Caco-2 (cell line): ENCODE measurements around the gene ATE1. TPM values are rescaled to one million over a fixed set of nuclear protein-coding genes. Genes with fewer than 3 reads are reported as not detected.

Source experiments
- BruUV-seq: library from RNA; stranded (reverse); fragments of 400-500 nt; replicated peaks from 2 replicates; lab custom pipeline; 2021; lab: Mats Ljungman, UMichigan
- CTCF ChIA-PET: fragments of 300-600 bp; sonication (Branson Sonifier 250); formaldehyde crosslinking; loops from one replicate; lab custom pipeline; 2022; ENCODE audit warnings: antibody characterized with exemption; lab: Charles Lee
- POLR2A ChIA-PET: fragments of 300-600 bp; sonication (Branson Sonifier 250); formaldehyde crosslinking; loops from one replicate; lab custom pipeline; 2022; ENCODE audit warnings: antibody characterized with exemption; lab: Charles Lee
- DNase-seq, 2 experiments: peaks; one replicate each; pipeline versions ENCODE4 v3.0.0 to v3.0.0-alpha.2; 2020 to 2022
- H3K27me3 ChIP-seq: replicated peaks from 2 replicates; pipeline ENCODE4 v1.6.0; 2011; ENCODE audit warnings: low read length; ENCODE audit not compliant: control insufficient read depth, insufficient read depth
- H3K36me3 ChIP-seq: 2 replicates; pipeline ENCODE4 v1.5.1; 2011; ENCODE audit warnings: low read length; ENCODE audit not compliant: control insufficient read depth, insufficient read depth
- H3K4me1 ChIP-seq: fragments of 250-450 bp; sonication (Bioruptor Pico); 2 replicates; pipeline ENCODE4 v1.5.1; 2020; ENCODE audit warnings: mild to moderate bottlenecking
- H3K4me3 ChIP-seq: 2 replicates; pipeline ENCODE4 v1.5.1; 2011; ENCODE audit warnings: low read depth, mild to moderate bottlenecking, control low read depth, low read length
- H3K9me3 ChIP-seq: fragments of 250-450 bp; sonication (Bioruptor Pico); 2 replicates; pipeline ENCODE4 v1.5.1; 2020; ENCODE audit warnings: mild to moderate bottlenecking, moderate library complexity
- H3K27ac Mint-ChIP-seq: one replicate; pipeline ENCODE4 v1.8.0; 2022; ENCODE audit warnings: mixed read lengths; ENCODE audit not compliant: unreplicated experiment
- H3K27me3 Mint-ChIP-seq: one replicate; pipeline ENCODE4 v1.8.0; 2022; ENCODE audit warnings: mixed read lengths; ENCODE audit not compliant: insufficient read depth, unreplicated experiment
- H3K36me3 Mint-ChIP-seq: one replicate; pipeline ENCODE4 v1.8.0; 2022; ENCODE audit warnings: mild to moderate bottlenecking, mixed read lengths; ENCODE audit not compliant: insufficient read depth, unreplicated experiment
- H3K4me1 Mint-ChIP-seq: one replicate; pipeline ENCODE4 v1.8.0; 2022; ENCODE audit warnings: low read depth, mixed read lengths; ENCODE audit not compliant: unreplicated experiment
- H3K4me3 Mint-ChIP-seq: one replicate; pipeline ENCODE4 v1.8.0; 2022; ENCODE audit warnings: mild to moderate bottlenecking, moderate library complexity, mixed read lengths; ENCODE audit not compliant: unreplicated experiment
- H3K9me3 Mint-ChIP-seq: one replicate; pipeline ENCODE4 v1.8.0; 2022; ENCODE audit warnings: mixed read lengths; ENCODE audit not compliant: unreplicated experiment
- intact Hi-C: fragments of 100-400 bp; cut with micrococcal nuclease; formaldehyde crosslinking; loops from one replicate; pipeline ENCODE4 v1.10.0; 2022; ENCODE audit not compliant: unreplicated experiment
- total RNA-seq: library from RNA; stranded (reverse); gene quantifications from 2 replicates; pipeline ENCODE4 v1.2.3, GENCODE V29; 2022
- TF ChIP-seq, protein P1 (sequence below), 2 experiments: fragments of 200-600 bp in 1 of 2; IDR thresholded peaks; 1 replicate in 1 of 2; 2 replicates in 1 of 2; pipeline versions ENCODE4 v1.5.1 to v1.8.0; 2011 to 2022; ENCODE audit warnings: antibody characterized with exemption in 1 of 2, control low read depth in 1 of 2, inconsistent platforms in 1 of 2, low read depth in 1 of 2, low read length in 1 of 2, mild to moderate bottlenecking in 1 of 2, moderate library complexity in 1 of 2; ENCODE audit not compliant: insufficient read depth in 1 of 2, severe bottlenecking in 1 of 2, unreplicated experiment in 1 of 2

Gene ATE1
- total RNA-seq, 1 experiment from 2014 or later = 75.2 TPM

DNA sequence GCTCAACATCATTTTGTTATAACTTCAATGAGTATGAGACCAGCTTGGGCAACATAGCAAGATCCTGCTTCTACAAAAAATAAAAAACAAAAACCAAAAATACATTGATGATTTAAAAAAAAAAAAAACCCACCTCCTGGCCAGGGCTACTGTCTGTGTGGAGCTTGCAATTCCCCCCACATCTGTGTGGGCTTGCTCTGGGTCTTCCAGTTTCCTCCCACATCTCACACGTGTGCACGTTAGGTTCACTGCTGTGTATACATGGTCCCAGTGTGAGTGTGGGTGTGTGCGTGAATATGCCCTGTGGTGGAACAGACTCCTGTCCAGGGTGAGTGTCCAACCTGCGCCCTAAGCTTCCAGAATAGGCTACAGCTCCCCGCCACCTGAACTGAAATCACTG, 41.6 kb downstream of the ATE1 start:
- ChIA-PET POLR2A (no interaction called here), CTCF (interaction anchor here (0.7 kb wide), 1 partner anchor 335 kb away, joined by 3 read pairs; no protein-coding TSS in a partner anchor)
- H3K4me1 ChIP-seq = peaks cover 4% of the 10 kb centered on the region
- Mint-ChIP-seq H3K9me3 (no peaks in the 10 kb centered on the region), H3K4me1 (peaks cover 14% of the 10 kb centered on the region), H3K4me3 (no peak overlapping the region), H3K27me3 (no peaks in the 10 kb centered on the region), H3K27ac (no peak overlapping the region), H3K36me3 (peaks cover 36% of the 10 kb centered on the region)
- TF ChIP-seq, protein P1, sequence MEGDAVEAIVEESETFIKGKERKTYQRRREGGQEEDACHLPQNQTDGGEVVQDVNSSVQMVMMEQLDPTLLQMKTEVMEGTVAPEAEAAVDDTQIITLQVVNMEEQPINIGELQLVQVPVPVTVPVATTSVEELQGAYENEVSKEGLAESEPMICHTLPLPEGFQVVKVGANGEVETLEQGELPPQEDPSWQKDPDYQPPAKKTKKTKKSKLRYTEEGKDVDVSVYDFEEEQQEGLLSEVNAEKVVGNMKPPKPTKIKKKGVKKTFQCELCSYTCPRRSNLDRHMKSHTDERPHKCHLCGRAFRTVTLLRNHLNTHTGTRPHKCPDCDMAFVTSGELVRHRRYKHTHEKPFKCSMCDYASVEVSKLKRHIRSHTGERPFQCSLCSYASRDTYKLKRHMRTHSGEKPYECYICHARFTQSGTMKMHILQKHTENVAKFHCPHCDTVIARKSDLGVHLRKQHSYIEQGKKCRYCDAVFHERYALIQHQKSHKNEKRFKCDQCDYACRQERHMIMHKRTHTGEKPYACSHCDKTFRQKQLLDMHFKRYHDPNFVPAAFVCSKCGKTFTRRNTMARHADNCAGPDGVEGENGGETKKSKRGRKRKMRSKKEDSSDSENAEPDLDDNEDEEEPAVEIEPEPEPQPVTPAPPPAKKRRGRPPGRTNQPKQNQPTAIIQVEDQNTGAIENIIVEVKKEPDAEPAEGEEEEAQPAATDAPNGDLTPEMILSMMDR (IDR thresholded peaks at IDR 0.05; ENCODE audit: insufficient read depth in 1 of 2, low read depth in 1 of 2, low read length in 1 of 2, severe bottlenecking in 1 of 2, unreplicated experiment in 1 of 2) = no peak
- H3K4me3 ChIP-seq = no peak overlapping the region
- no peaks in the 10 kb centered on the region for H3K9me3 ChIP-seq
- BruUV-seq = no TSS peak
- no peaks in the 10 kb centered on the region; the same call in 1 of the 2 replicates for H3K36me3 ChIP-seq
- H3K27me3 ChIP-seq = no peaks in the 10 kb centered on the region
- intact Hi-C loops = loop anchor here (5.0 to 10.0 kb wide), 2 partner anchors 149 to 291 kb away; partner anchors contain the start of gene FGFR2
- DNase-seq = no peak

DNA sequence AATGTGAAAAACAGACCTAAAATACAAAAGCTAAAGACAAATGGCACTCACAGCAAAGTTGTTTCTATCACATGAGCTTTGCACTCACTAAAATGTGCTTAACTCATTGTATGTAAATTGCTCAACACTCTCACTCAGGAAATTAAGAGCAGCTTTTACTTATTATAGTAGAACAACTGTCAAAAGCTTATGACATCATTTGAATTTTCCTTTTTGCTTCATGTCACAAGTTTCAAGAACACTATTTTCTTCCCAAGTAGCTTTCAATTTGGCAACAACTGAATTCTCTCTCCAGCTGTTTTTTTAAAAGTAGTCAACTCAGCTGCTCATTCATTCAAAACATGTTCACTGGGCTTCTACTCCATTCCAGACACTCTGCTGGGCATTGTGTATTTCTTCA, 46.9 kb downstream of the ATE1 start:
- ChIA-PET POLR2A (no interaction called here), CTCF (no interaction called here)
- Histone ChIP-seq H3K27me3 (no peaks in the 10 kb centered on the region), H3K4me1 (no peaks in the 10 kb centered on the region), H3K4me3 (no peak overlapping the region), H3K36me3 (peaks cover 2% of the 10 kb centered on the region; the same call in 1 of the 2 replicates), H3K9me3 (no peaks in the 10 kb centered on the region)
- H3K4me3 Mint-ChIP-seq = no peak overlapping the region
- peaks cover 47% of the 10 kb centered on the region for H3K36me3 Mint-ChIP-seq
- no peaks in the 10 kb centered on the region for H3K27me3 Mint-ChIP-seq
- H3K27ac Mint-ChIP-seq = no peak overlapping the region
- TF ChIP-seq, protein P1 (IDR thresholded peaks at IDR 0.05; ENCODE audit: insufficient read depth in 1 of 2, low read depth in 1 of 2, low read length in 1 of 2, severe bottlenecking in 1 of 2, unreplicated experiment in 1 of 2) = no peak
- no peaks in the 10 kb centered on the region for H3K9me3 Mint-ChIP-seq
- intact Hi-C loops = loop anchor here (10.0 kb wide), 1 partner anchor 286 kb away; the partner anchor contains the start of gene FGFR2
- peaks cover 16% of the 10 kb centered on the region for H3K4me1 Mint-ChIP-seq
- BruUV-seq = no TSS peak
- DNase-seq = no peak

DNA sequence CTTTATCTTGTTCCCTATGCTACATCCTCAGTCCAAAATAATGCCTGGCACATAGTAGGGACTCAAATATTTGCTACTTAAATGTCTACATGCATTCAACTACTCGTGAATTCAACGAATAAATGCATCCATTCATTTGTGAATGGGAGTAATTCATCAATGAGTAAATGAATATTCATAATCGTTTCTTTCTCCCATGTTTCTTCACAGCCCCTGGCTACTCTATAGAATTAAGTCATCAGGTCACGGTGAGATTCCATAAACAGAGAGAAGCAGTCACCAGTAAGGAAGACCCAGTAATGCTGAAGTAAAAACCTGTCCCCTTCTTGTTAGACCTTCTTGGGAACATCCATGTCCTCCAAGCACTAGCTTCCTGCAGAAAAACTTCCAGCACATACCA, 48.4 kb downstream of the ATE1 start:
- intact Hi-C loops = no loop called here
- Mint-ChIP-seq H3K36me3 (peaks cover 37% of the 10 kb centered on the region), H3K27me3 (no peaks in the 10 kb centered on the region), H3K4me1 (peaks cover 16% of the 10 kb centered on the region), H3K27ac (no peak overlapping the region), H3K4me3 (no peak overlapping the region), H3K9me3 (no peaks in the 10 kb centered on the region)
- Histone ChIP-seq H3K9me3 (no peaks in the 10 kb centered on the region), H3K4me3 (no peak overlapping the region), H3K36me3 (peaks cover 4% of the 10 kb centered on the region), H3K4me1 (no peaks in the 10 kb centered on the region), H3K27me3 (no peaks in the 10 kb centered on the region)
- no TSS peak for BruUV-seq
- ChIA-PET CTCF (no interaction called here), POLR2A (no interaction called here)
- TF ChIP-seq, protein P1 (IDR thresholded peaks at IDR 0.05; ENCODE audit: insufficient read depth in 1 of 2, low read depth in 1 of 2, low read length in 1 of 2, severe bottlenecking in 1 of 2, unreplicated experiment in 1 of 2) = no peak
- no peak for DNase-seq
